SK-N-SH (cell line): Measurements from ENCODE around the gene IRAK1BP1.

ENCODE experiments used
- CTCF ChIP-seq: fragments of 200-600 bp; sonication (generic); IDR thresholded peaks from 2 replicates; pipeline ENCODE4 v1.6.1; 2017; ENCODE audit warnings: antibody characterized with exemption, mild to moderate bottlenecking, moderate library complexity
- GATA2 ChIP-seq: sonication (generic); formaldehyde crosslinking; IDR thresholded peaks from 2 replicates; pipeline ENCODE4 v1.5.0; 2020; ENCODE audit warnings: mild to moderate bottlenecking, missing genetic modification reagents
- MXI1 ChIP-seq: IDR thresholded peaks from 2 replicates; pipeline ENCODE4 v1.6.1; 2012; ENCODE audit warnings: mild to moderate bottlenecking, low read depth, low read length, improper control_type of control experiment
- POLR2AphosphoS5 ChIP-seq: IDR thresholded peaks from 2 replicates; pipeline ENCODE4 v1.6.1; 2012; ENCODE audit warnings: low read depth, low read length
- RAD21 ChIP-seq: IDR thresholded peaks from 2 replicates; pipeline ENCODE4 v1.6.1; 2012; ENCODE audit warnings: mild to moderate bottlenecking, low read length

DNA sequence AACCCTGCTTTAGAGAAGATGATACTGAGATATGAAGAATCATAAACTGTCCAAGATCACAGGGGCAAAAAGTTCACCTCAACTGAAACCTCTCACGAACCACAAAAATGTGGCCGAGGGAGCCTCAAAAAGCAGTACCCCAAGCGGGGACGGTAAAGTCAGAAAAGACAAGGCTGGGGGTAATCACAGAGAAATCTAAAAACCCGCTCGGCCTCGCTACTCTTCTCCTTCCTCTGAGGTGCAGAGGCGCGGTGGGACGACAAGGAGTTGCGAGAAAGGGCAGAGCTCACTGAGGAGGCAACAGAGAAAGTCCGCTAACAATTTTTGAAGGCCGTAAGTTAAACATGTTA lies 356 bp upstream of the IRAK1BP1 start:
- TF ChIP-seq CTCF (no peak), RAD21 (no peak), POLR2AphosphoS5 (no peak), MXI1 (no peak), GATA2 (CRISPR knock-in tag) (no peak)
